HCT116 (cell line): Measurements from ENCODE around the gene ELMOD3.

Experiments
- EZH2 ChIP-seq: fragments of 200-600 bp; sonication (generic); IDR thresholded peaks from 2 replicates; pipeline ENCODE4 v1.6.1; 2017; ENCODE audit warnings: antibody characterized with exemption, mixed run types
- EZH2phosphoT487 ChIP-seq: fragments of 200-600 bp; IDR thresholded peaks from 2 replicates; pipeline ENCODE4 v1.6.1; 2018; ENCODE audit warnings: antibody characterized with exemption, borderline replicate concordance
- SP1 ChIP-seq: IDR thresholded peaks from 2 replicates; pipeline ENCODE4 v1.6.1; 2012; ENCODE audit warnings: low read depth

- TF ChIP-seq EZH2 (no peak), EZH2phosphoT487 (no peak), SP1 (no peak)
These were observed 80.8 kb downstream of the ELMOD3 start for GRCh38 chr2:85435220-85435958.
